ENCODE measurements around the gene PCDH9.

Gene PCDH9

GRCh38 chr13:67069117-67069767, 160.9 kb downstream of the PCDH9 start:
- Histone ChIP-seq H2AFZ (ENCODE audit: low read depth, low read length) (no peak overlapping the region), H3K79me2 (ENCODE audit: low read length) (no peaks in the 10 kb centered on the region), H3K36me3 (replicated peaks; ENCODE audit: low read depth, low read length) (no peaks in the 10 kb centered on the region), H3K27ac (ENCODE audit: low read length) (no peak overlapping the region), H3K9me3 (ENCODE audit: insufficient read depth, low read length) (no peaks in the 10 kb centered on the region), H3K4me3 (ENCODE audit: low read length) (no peak overlapping the region), H3K27me3 (ENCODE audit: low read depth, low read length) (no peaks in the 10 kb centered on the region), H3K9ac (ENCODE audit: low read length) (no peak overlapping the region), H4K20me1 (ENCODE audit: insufficient read depth, low read length) (no peaks in the 10 kb centered on the region), H3K4me1 (ENCODE audit: low read length) (no peaks in the 10 kb centered on the region), H3K4me2 (ENCODE audit: low read length) (no peak overlapping the region)
- TF ChIP-seq EZH2phosphoT487 (IDR thresholded peaks at IDR 0.05; ENCODE audit: low read depth), result no peak
- no peak for TF ChIP-seq CTCF (IDR thresholded peaks at IDR 0.05; ENCODE audit: low read depth, low read length)

- Histone ChIP-seq H2AFZ (ENCODE audit: low read depth, low read length) (no peak overlapping the region), H3K79me2 (ENCODE audit: low read length) (no peaks in the 10 kb centered on the region), H3K27ac (ENCODE audit: low read length) (no peak overlapping the region), H3K36me3 (replicated peaks; ENCODE audit: low read depth, low read length) (no peaks in the 10 kb centered on the region), H3K9me3 (ENCODE audit: insufficient read depth, low read length) (no peaks in the 10 kb centered on the region), H4K20me1 (ENCODE audit: insufficient read depth, low read length) (no peaks in the 10 kb centered on the region), H3K4me2 (ENCODE audit: low read length) (no peak overlapping the region), H3K9ac (ENCODE audit: low read length) (no peak overlapping the region), H3K4me1 (ENCODE audit: low read length) (no peaks in the 10 kb centered on the region), H3K27me3 (ENCODE audit: low read depth, low read length) (no peaks in the 10 kb centered on the region), H3K4me3 (ENCODE audit: low read length) (no peak overlapping the region)
- no peak for TF ChIP-seq CTCF (IDR thresholded peaks at IDR 0.05; ENCODE audit: low read depth, low read length)
- no peak for TF ChIP-seq EZH2phosphoT487 (IDR thresholded peaks at IDR 0.05; ENCODE audit: low read depth)
These were observed 165.2 kb downstream of the PCDH9 start for GRCh38 chr13:67064920-67065319.

GRCh38 chr13:67063036-67063435, 167.1 kb downstream of the PCDH9 start:
- H3K4me2 ChIP-seq (ENCODE audit: low read length), result no peak overlapping the region
- H3K36me3 ChIP-seq (replicated peaks; ENCODE audit: low read depth, low read length), result no peaks in the 10 kb centered on the region
- no peaks in the 10 kb centered on the region for H3K4me1 ChIP-seq (ENCODE audit: low read length)
- H3K27ac ChIP-seq (ENCODE audit: low read length), result no peak overlapping the region
- TF ChIP-seq CTCF (IDR thresholded peaks at IDR 0.05; ENCODE audit: low read depth, low read length) (no peak), EZH2phosphoT487 (IDR thresholded peaks at IDR 0.05; ENCODE audit: low read depth) (no peak)
- H3K27me3 ChIP-seq (ENCODE audit: low read depth, low read length), result no peaks in the 10 kb centered on the region
- no peaks in the 10 kb centered on the region for H3K79me2 ChIP-seq (ENCODE audit: low read length)
- no peak overlapping the region for H2AFZ ChIP-seq (ENCODE audit: low read depth, low read length)
- H3K9ac ChIP-seq (ENCODE audit: low read length), result no peak overlapping the region
- H3K9me3 ChIP-seq (ENCODE audit: insufficient read depth, low read length), result no peaks in the 10 kb centered on the region
- H4K20me1 ChIP-seq (ENCODE audit: insufficient read depth, low read length), result no peaks in the 10 kb centered on the region
- H3K4me3 ChIP-seq (ENCODE audit: low read length), result no peak overlapping the region

- no peak for TF ChIP-seq EZH2phosphoT487 (IDR thresholded peaks at IDR 0.05; ENCODE audit: low read depth)
- no peak for TF ChIP-seq CTCF (IDR thresholded peaks at IDR 0.05; ENCODE audit: low read depth, low read length)
- no peak overlapping the region for H3K4me2 ChIP-seq (ENCODE audit: low read length)
These were observed 168.0 kb downstream of the PCDH9 start for GRCh38 chr13:67062160-67062559.

More at GRCh38 chr13:67062160-67062559, 168.0 kb downstream of the PCDH9 start:
- no peaks in the 10 kb centered on the region for H3K9me3 ChIP-seq (ENCODE audit: insufficient read depth, low read length)
- H3K9ac ChIP-seq (ENCODE audit: low read length), result no peak overlapping the region
- H3K27me3 ChIP-seq (ENCODE audit: low read depth, low read length), result no peaks in the 10 kb centered on the region
- H3K36me3 ChIP-seq (replicated peaks; ENCODE audit: low read depth, low read length), result no peaks in the 10 kb centered on the region
- H2AFZ ChIP-seq (ENCODE audit: low read depth, low read length), result no peak overlapping the region
- H3K79me2 ChIP-seq (ENCODE audit: low read length), result no peaks in the 10 kb centered on the region
- H3K4me1 ChIP-seq (ENCODE audit: low read length), result no peaks in the 10 kb centered on the region
- H3K27ac ChIP-seq (ENCODE audit: low read length), result no peak overlapping the region
- no peak overlapping the region for H3K4me3 ChIP-seq (ENCODE audit: low read length)
- H4K20me1 ChIP-seq (ENCODE audit: insufficient read depth, low read length), result no peaks in the 10 kb centered on the region

All from OCI-LY3 (cell line).